Daoy (cell line): Measurements from ENCODE around the gene RHBDF2. TPM values are rescaled to one million over a fixed set of nuclear protein-coding genes. Genes with fewer than 3 reads are reported as not detected.

ENCODE experiments used
- DNase-seq: peaks from one replicate; pipeline ENCODE4 v3.0.0-alpha.2; 2015; ENCODE audit warnings: low read depth
- total RNA-seq: library from RNA; depleted of rRNA; stranded (reverse); fragments of >200 nt; shearing (Covaris generic); gene quantifications from 2 replicates; pipeline ENCODE4 v1.2.3, GENCODE V29; 2014; rRNA removed

RHBDF2 gene
- total RNA-seq, 1 experiment from 2014 or later: 26.6 TPM

- no peak for DNase-seq
These were observed 61.8 kb downstream of the RHBDF2 start for GRCh38 chr17:76439314-76439928.

GRCh38 chr17:76438906-76439305 lies 62.3 kb downstream of the RHBDF2 start:
- no peak for DNase-seq

DNA sequence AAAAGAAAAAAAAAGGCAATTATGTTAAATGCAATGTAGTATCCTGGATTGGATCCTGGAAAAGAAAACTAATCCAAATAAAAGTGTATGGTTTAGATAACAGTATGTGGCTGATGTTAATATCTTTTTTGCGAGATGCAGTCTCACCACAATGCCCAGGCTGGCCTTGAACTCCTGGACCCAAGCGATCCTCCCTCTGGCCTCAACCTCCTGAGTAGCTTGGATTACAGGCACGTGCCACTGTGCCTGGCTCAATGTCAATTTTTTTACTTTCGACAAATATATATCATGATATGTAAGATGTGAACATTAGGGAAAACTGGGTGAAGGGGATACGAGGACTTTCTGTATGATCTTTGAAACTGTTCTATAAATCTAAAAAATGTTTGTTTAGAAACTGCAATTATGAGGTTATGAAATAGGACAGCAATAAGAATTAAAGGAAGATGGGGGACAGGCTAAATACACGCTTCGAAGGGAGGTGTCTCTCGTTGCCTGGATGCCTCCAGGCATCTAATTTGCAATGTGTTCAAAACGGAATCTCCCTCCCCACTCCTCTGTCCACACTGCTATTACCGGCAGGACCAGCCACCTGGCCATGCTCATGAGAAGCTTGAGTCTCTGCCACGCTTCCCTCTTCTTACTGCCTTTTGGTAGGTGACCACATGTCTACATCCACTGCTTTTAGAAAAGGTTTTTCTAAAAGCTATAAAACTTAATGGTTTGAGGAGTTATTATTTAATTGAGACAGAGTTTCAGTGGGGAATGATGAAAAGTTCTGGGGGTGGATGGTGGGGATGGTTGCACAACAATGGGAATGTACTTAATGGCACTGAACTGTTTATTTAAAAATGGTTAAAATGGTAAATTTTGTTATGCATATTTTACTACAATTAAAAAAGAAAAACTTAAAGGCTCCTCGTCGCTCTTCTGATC lies 63.5 kb downstream of the RHBDF2 start:
- DNase-seq: no peak

GRCh38 chr17:76435751-76436150 lies 65.5 kb downstream of the RHBDF2 start:
- no peak for DNase-seq

DNA sequence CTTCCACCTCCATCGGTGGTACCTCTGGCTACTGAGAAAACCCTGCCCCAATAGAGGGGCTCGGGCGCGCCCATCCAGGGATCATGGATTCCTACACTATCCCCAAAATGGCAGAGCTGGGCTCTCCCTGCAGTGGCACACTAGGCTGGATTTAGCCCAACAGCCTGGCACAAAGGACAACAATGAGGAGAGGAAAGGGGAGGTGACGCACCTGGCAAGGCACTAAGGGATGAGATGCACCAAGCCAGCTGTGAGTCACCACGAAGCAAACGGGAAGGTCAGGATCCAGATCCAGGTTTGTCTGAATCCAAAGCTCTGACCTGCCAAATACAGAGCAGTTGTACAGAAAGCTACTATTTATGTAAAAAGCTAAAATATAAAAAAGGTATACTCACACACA lies 66.4 kb downstream of the RHBDF2 start:
- DNase-seq: no peak

DNA sequence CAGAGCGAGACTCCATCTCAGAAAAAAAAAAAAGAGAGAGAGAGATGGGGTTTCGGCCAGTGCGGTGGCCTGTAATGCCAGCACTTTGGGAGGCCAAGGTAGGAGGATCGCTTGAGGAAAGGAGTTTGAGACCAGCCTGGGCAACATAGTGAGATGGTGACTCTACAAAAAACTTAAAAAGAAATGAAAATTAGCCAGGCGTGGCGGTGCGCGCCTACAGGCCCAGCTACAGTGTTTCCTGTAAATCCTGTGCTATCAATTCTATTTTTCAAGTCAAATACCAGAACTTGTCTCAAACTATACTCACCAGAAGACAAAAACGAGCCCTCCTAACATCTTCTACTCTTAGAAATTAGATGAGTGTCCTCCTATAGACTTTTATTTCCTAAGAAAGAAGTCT lies 67.5 kb downstream of the RHBDF2 start:
- DNase-seq: no peak

DNA sequence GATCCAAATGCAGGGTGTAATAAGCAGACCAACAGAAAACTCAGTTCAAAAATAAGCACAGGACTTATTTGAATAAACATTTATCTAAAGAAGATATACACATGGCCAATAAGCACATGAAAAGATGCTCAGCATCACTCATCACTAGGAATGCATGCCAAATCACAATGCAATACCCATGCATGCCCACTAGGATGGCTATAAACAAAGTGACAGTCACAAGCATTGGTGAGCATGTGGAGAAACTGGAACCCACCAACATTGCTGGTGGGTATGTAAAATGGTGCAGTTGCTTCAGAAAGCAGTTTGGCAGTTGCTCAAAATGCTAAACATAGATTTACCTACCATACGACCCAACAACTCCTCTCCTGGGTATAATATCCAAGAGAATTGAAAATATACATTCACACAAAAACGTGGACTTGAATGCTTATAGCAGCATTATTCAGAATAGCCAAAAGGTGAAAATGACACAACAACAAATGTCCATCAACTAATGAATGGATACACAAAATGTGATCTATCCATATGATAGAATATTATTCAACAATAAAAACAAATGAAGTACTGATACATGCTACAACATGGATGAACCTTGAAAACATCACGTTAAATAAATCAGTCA lies 68.4 kb downstream of the RHBDF2 start:
- DNase-seq: no peak

- no peak for DNase-seq
These were observed 69.2 kb downstream of the RHBDF2 start for GRCh38 chr17:76432004-76432403.

- no peak for DNase-seq
These were observed 69.7 kb downstream of the RHBDF2 start for GRCh38 chr17:76431509-76431908.

- DNase-seq: no peak
These were observed 72.7 kb downstream of the RHBDF2 start for GRCh38 chr17:76428511-76428910.

- DNase-seq: no peak
These were observed 73.6 kb downstream of the RHBDF2 start for GRCh38 chr17:76427501-76428231.

- no peak for DNase-seq
These were observed 74.4 kb downstream of the RHBDF2 start for GRCh38 chr17:76426853-76427252.

- DNase-seq: no peak
These were observed 78.4 kb downstream of the RHBDF2 start for GRCh38 chr17:76422860-76423259.

- DNase-seq: no peak
These were observed 78.8 kb downstream of the RHBDF2 start for GRCh38 chr17:76422406-76422805.

DNA sequence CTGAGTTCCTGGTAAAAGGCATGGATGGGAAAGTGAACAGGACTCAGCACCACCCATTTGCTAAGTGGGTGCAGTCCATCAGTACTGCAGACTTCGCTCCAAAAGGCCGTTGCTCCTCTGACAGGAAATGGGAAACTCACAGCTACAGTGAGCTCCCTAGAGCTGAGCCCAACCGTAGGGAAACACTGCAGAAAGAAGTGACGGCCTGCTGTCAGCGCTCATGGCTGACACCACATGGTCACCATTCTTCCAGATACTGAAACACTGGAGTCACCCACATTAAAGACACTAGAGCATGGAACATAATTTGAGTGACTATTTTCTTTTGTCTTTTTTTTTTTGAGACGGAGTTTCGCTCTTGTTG lies 80.2 kb downstream of the RHBDF2 start:
- DNase-seq: no peak

Other genes starting within 250 kb of the RHBDF2 start
- gene UBALD2, start 236.1 kb downstream of the RHBDF2 start, total RNA-seq: 11.5 and 15.9 TPM in 2 replicates
- gene QRICH2, start 193.1 kb downstream of the RHBDF2 start, total RNA-seq: 0.45 and 1.5 TPM in 2 replicates
- 30.3 and 39.2 TPM in 2 replicates for gene PRPSAP1, start 147.5 kb downstream of the RHBDF2 start, total RNA-seq
- gene SPHK1, start 116.8 kb downstream of the RHBDF2 start, total RNA-seq: 72.9 and 91.9 TPM in 2 replicates
- 19.2 and 24.7 TPM in 2 replicates for gene UBE2O, start 48.3 kb downstream of the RHBDF2 start, total RNA-seq
- gene AANAT, start 33.8 kb downstream of the RHBDF2 start, total RNA-seq: not detected in 2 replicates
- gene CYGB, start 36.3 kb upstream of the RHBDF2 start, total RNA-seq: 8.3 and 16.0 TPM in 2 replicates
- gene PRCD, start 38.6 kb upstream of the RHBDF2 start, total RNA-seq: 0.51 TPM in 1 of 2 replicates, not detected in the other
- 0.24 and 0.40 TPM in 2 replicates for gene ST6GALNAC2, start 84.4 kb upstream of the RHBDF2 start, total RNA-seq
- not detected in 2 replicates for gene ST6GALNAC1, start 142.3 kb upstream of the RHBDF2 start, total RNA-seq
- gene MXRA7, start 209.5 kb upstream of the RHBDF2 start, total RNA-seq: 166 and 171 TPM in 2 replicates
- gene JMJD6, start 225.2 kb upstream of the RHBDF2 start, total RNA-seq: 36.2 and 38.9 TPM in 2 replicates
- gene METTL23, start 225.4 kb upstream of the RHBDF2 start, total RNA-seq: 29.4 and 36.5 TPM in 2 replicates
- 359 and 429 TPM in 2 replicates for gene SRSF2, start 235.9 kb upstream of the RHBDF2 start, total RNA-seq
- gene MFSD11, start 236.7 kb upstream of the RHBDF2 start, total RNA-seq: 21.4 and 37.6 TPM in 2 replicates